Activated naive CD8-positive, alpha-beta T cell treated with anti-CD3 and anti-CD28 coated beads, Interleukin-2, amount 10 ng/mL, durations not matched to agents 7 days and 5 days (primary cell): ENCODE data around the gene CIB1. TPM values are rescaled to one million over a fixed set of nuclear protein-coding genes. Genes with fewer than 3 reads are reported as not detected.

Source experiments
- ATAC-seq: fragments of 150-1000 bp; cut with Tn5 transposase; one replicate; pipeline ENCODE4 v1.10.0; 2021; ENCODE audit warnings: low read depth, moderate library complexity
- POLR2A ChIA-PET: fragments of 350-600 bp; sonication (Branson Sonifier 250); formaldehyde crosslinking; loops from one replicate; lab custom pipeline; 2021; ENCODE audit warnings: antibody characterized with exemption; lab: Charles Lee
- DNase-seq: peaks from one replicate; pipeline ENCODE4 v3.0.0; 2021
- H3K27ac Mint-ChIP-seq: one replicate; pipeline ENCODE4 v1.8.0; 2022; ENCODE audit warnings: mild to moderate bottlenecking, mixed read lengths
- H3K27me3 Mint-ChIP-seq: one replicate; pipeline ENCODE4 v1.8.0; 2022; ENCODE audit warnings: mild to moderate bottlenecking, moderate library complexity, mixed read lengths
- H3K36me3 Mint-ChIP-seq: one replicate; pipeline ENCODE4 v1.8.0; 2021; ENCODE audit warnings: mild to moderate bottlenecking, mixed read lengths
- H3K4me1 Mint-ChIP-seq: one replicate; pipeline ENCODE4 v1.8.0; 2021; ENCODE audit warnings: mixed read lengths
- H3K4me3 Mint-ChIP-seq: one replicate; pipeline ENCODE4 v1.8.0; 2022; ENCODE audit warnings: mild to moderate bottlenecking, moderate library complexity, mixed read lengths
- H3K9me3 Mint-ChIP-seq: one replicate; pipeline ENCODE4 v1.8.0; 2021; ENCODE audit warnings: mixed read lengths
- total RNA-seq, 2 experiments: library from RNA; stranded (reverse); gene quantifications; one replicate each; pipeline ENCODE4 v1.2.3, GENCODE V29; 2021

The CIB1 gene
- total RNA-seq, 2 experiments from 2014 or later, result 129 to 130 TPM

DNA sequence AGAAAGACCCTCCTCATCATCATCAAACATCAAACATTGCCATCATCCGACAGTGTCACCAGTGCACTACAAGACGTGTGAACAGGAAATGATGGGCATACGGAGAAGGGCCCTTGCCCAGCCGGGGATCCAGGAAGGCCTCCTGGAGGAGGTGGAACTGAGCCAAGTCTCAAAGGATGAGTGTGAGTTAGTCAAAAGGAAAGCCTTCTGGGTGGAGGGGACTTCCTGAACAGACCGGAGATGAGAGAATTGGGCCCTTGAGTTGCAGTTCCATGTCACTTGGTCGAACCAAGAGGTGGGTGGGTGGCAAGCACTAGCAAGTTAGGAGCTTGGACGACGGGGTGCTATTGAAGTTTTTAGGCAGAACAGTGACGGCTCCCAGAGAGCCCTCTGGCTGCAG is 24.1 kb downstream of the CIB1 start:
- H3K4me3 Mint-ChIP-seq, result no peak overlapping the region
- no peak for DNase-seq

GRCh38 chr15:90208356-90208755 is 25.4 kb downstream of the CIB1 start:
- POLR2A ChIA-PET, result interaction anchor here (1.5 kb wide), 1 partner anchor 9 kb away, joined by 5 read pairs; no protein-coding TSS in a partner anchor
- Mint-ChIP-seq H3K36me3 (peaks cover 5% of the 10 kb centered on the region), H3K4me3 (no peak overlapping the region), H3K27ac (no peak overlapping the region), H3K9me3 (no peaks in the 10 kb centered on the region), H3K4me1 (peaks cover 9% of the 10 kb centered on the region), H3K27me3 (no peaks in the 10 kb centered on the region)
- DNase-seq (no peak), ATAC-seq (no peak)

More for the DNA sequence above, 24.1 kb downstream of the CIB1 start:
- Mint-ChIP-seq H3K27ac (no peak overlapping the region), H3K4me1 (peaks cover 9% of the 10 kb centered on the region), H3K9me3 (no peaks in the 10 kb centered on the region), H3K27me3 (no peaks in the 10 kb centered on the region), H3K36me3 (peaks cover 5% of the 10 kb centered on the region)
- no peak for ATAC-seq
- POLR2A ChIA-PET, result interaction anchor here (1.5 kb wide), 1 partner anchor 10 kb away, joined by 5 read pairs; no protein-coding TSS in a partner anchor

DNA sequence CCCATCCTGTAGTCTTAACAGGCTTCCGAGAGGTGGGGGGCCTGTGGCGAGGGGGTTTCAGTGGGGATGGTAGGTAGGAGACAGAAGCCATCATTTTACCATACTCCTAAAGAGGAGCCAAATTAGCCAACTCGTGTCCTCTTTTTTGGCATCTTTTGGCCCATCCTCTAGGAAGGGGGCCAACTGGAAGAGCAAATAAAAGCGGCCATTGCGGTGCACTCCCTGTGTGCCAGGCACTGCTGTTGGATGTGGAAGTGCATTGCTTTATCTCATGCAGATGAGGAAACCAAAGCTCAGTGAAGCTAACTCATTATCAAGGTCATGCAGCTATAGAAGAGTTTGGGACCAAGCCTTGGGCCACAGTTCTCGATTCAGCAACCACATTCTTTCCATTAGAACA is 26.5 kb downstream of the CIB1 start:
- peaks cover 8% of the 10 kb centered on the region for H3K27me3 Mint-ChIP-seq
- peaks cover 13% of the 10 kb centered on the region for H3K4me1 Mint-ChIP-seq
- no peak overlapping the region for H3K4me3 Mint-ChIP-seq
- H3K27ac Mint-ChIP-seq, result no peak overlapping the region
- no peak for ATAC-seq
- peaks cover 5% of the 10 kb centered on the region for H3K36me3 Mint-ChIP-seq
- POLR2A ChIA-PET, result no interaction called here
- H3K9me3 Mint-ChIP-seq, result no peaks in the 10 kb centered on the region
- no peak for DNase-seq

DNA sequence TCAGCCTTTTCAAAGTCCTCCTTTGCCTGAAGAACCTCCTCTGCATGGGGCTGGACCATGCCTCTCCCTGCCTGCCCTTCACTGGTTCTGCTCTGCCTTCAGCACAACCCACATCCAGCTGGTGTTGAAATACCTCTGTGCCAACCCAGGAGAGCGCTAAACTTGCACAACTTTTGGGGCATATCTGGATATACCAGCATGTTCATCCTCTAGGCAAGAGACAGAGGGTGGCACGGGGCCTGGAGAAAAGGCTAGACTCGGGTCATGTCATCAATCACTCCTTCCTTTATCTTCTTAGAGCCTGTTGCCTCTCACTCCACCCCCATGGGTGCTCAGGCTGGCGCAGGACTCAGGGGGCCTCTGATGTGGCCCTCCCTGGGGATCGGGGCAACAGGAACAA is 27.9 kb downstream of the CIB1 start:
- DNase-seq, result no peak
- H3K9me3 Mint-ChIP-seq, result no peaks in the 10 kb centered on the region
- peaks cover 5% of the 10 kb centered on the region for H3K36me3 Mint-ChIP-seq
- ATAC-seq, result no peak
- peaks cover 11% of the 10 kb centered on the region for H3K4me1 Mint-ChIP-seq
- no peak overlapping the region for H3K27ac Mint-ChIP-seq
- no peak overlapping the region for H3K4me3 Mint-ChIP-seq
- POLR2A ChIA-PET, result no interaction called here
- peaks cover 9% of the 10 kb centered on the region for H3K27me3 Mint-ChIP-seq

- H3K9me3 Mint-ChIP-seq, result no peaks in the 10 kb centered on the region
- peaks cover 12% of the 10 kb centered on the region for H3K4me1 Mint-ChIP-seq
- ATAC-seq (no peak), DNase-seq (no peak)
- POLR2A ChIA-PET, result no interaction called here
- H3K36me3 Mint-ChIP-seq, result peaks cover 5% of the 10 kb centered on the region
- H3K27me3 Mint-ChIP-seq, result peaks cover 9% of the 10 kb centered on the region
- H3K4me3 Mint-ChIP-seq, result no peak overlapping the region
- no peak overlapping the region for H3K27ac Mint-ChIP-seq
Observed at GRCh38 chr15:90205050-90205848, 28.5 kb downstream of the CIB1 start.

DNA sequence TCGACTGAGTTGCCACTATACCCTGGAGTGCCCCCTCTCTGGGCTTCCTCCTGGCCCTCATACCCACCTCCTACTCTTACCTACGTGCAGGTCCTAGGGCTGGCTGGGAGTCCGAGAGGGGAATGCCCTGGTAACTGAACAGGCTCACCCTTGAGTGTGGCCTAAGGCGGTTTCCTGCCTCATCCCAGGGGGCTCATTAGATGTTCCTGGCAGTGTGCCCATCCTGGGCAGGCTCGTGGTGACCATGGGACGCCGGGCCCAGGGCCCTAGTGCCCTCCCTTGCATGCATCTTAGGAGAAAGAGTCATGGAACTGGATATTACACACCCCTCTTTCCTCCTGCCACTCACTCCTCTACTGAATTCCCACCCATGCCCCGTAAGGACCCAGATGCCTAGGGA is 29.8 kb downstream of the CIB1 start:
- POLR2A ChIA-PET, result no interaction called here
- peaks cover 9% of the 10 kb centered on the region for H3K27me3 Mint-ChIP-seq
- no peak for DNase-seq
- H3K27ac Mint-ChIP-seq, result no peak overlapping the region
- H3K4me3 Mint-ChIP-seq, result no peak overlapping the region
- H3K4me1 Mint-ChIP-seq, result peaks cover 17% of the 10 kb centered on the region
- ATAC-seq, result no peak
- no peaks in the 10 kb centered on the region for H3K9me3 Mint-ChIP-seq
- H3K36me3 Mint-ChIP-seq, result no peaks in the 10 kb centered on the region

- no peak overlapping the region for H3K4me3 Mint-ChIP-seq
- POLR2A ChIA-PET, result interaction anchor here (4.4 kb wide), 1 partner anchor 29 kb away, joined by 40 read pairs; the partner anchor contains the start of genes CIB1 and GDPGP1
- DNase-seq, result no peak
Observed at GRCh38 chr15:90203473-90203872, 30.3 kb downstream of the CIB1 start.

DNA sequence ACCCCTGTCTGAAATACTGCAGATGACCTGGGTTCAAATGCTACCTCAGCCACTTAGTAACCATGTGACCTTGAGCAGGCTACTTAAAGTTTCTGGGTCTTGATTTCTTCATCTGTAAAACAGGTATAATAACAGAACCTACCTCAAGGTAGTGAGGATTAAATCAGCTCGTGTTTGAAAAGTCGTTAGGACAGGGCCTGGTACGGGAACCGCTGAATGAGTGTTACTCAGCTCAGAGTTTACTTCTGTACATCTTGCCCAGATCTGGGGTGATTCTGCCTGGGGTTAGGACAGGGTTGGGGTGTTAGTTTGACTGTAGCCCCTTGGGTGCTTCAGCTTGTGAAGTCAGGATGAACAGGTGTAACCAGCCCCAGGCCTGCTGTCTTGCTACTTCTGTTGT is 30.8 kb downstream of the CIB1 start:
- no peak for ATAC-seq
- Mint-ChIP-seq H3K27ac (no peak overlapping the region), H3K36me3 (no peaks in the 10 kb centered on the region), H3K4me3 (peak overlapping the region; percentile 80), H3K4me1 (peaks cover 20% of the 10 kb centered on the region), H3K27me3 (peaks cover 9% of the 10 kb centered on the region), H3K9me3 (no peaks in the 10 kb centered on the region)
- DNase-seq, result no peak
- POLR2A ChIA-PET, result interaction anchor here (3.0 to 4.4 kb wide), 2 partner anchors 11 to 30 kb away, joined by 36 to 40 read pairs; partner anchors contain the start of genes CIB1 and GDPGP1

More at GRCh38 chr15:90203473-90203872, 30.3 kb downstream of the CIB1 start:
- no peaks in the 10 kb centered on the region for H3K9me3 Mint-ChIP-seq
- H3K36me3 Mint-ChIP-seq, result no peaks in the 10 kb centered on the region
- H3K27ac Mint-ChIP-seq, result no peak overlapping the region
- ATAC-seq, result no peak
- H3K27me3 Mint-ChIP-seq, result peaks cover 9% of the 10 kb centered on the region
- peaks cover 19% of the 10 kb centered on the region for H3K4me1 Mint-ChIP-seq

DNA sequence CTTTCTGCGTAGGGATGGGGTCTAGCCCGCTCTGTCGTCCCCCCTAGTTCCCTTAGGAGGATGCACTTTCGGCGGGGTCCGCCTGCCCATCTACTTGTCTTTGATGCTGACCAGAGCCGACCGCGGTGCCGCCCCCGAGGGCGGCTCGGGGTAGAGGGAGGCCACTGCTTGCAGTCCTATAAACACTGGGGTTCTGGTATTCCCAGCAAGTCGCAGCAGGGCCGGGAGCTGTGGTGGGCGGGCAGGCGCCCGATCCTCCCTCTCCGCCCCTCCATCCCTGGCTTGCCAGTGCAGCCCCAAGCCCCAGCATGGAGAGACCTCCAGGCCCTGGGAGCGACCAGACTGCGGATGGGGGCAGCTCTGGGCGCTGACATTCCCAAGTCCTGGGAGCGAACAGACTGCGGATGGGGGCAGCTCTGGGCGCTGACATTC is 31.8 kb downstream of the CIB1 start:
- H3K36me3 Mint-ChIP-seq, result no peaks in the 10 kb centered on the region
- POLR2A ChIA-PET, result interaction anchor here (1.2 to 4.4 kb wide), 5 partner anchors 10 to 104 kb away, joined by 4 to 40 read pairs (median 10); partner anchors contain the start of genes CIB1, GDPGP1 and IDH2
- H3K9me3 Mint-ChIP-seq, result no peaks in the 10 kb centered on the region
- no peak for DNase-seq
- no peak for ATAC-seq
- no peak overlapping the region for H3K27ac Mint-ChIP-seq
- H3K27me3 Mint-ChIP-seq, result peaks cover 9% of the 10 kb centered on the region
- peaks cover 20% of the 10 kb centered on the region for H3K4me1 Mint-ChIP-seq
- H3K4me3 Mint-ChIP-seq, result peak overlapping the region; percentile 77

DNA sequence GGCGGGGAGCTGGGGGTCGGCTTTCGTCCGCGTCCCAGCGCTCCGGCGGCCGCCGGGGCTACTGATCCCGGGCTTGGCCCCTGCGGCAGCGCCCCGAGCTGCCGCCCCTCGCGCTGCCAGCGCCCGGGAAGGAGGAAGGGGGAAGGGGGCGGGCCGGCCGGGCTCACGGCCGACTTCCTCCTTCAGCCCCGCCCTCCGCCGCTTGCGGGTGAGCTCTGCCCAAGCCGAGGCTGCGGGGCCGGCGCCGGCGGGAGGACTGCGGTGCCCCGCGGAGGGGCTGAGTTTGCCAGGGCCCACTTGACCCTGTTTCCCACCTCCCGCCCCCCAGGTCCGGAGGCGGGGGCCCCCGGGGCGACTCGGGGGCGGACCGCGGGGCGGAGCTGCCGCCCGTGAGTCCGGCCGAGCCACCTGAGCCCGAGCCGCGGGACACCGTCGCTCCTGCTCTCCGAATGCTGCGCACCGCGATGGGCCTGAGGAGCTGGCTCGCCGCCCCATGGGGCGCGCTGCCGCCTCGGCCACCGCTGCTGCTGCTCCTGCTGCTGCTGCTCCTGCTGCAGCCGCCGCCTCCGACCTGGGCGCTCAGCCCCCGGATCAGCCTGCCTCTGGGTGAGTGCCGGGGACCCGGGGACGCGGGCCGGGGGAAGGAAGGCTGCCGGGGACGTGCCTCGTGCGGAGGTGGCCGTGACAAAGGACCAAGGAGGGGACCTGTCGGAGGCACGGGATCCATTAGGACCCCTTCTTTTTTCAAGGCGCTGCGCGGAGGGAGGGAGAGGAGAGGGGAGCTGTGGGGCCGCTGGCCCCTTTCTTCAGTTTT is 32.4 kb downstream of the CIB1 start, which contains the start of gene SEMA4B:
Gene SEMA4B, plus strand, starts transcription at position 201 of the 814 bp plus-strand sequence. Its CDS starts 249 bp downstream, at position 450.
- Mint-ChIP-seq H3K27me3 (peaks cover 9% of the 10 kb centered on the region), H3K4me3 (peak within 1 kb of the TSS; percentile 83), H3K9me3 (no peaks in the 10 kb centered on the region), H3K36me3 (no peaks in the 10 kb centered on the region), H3K27ac (peak within 1 kb of the TSS; percentile 84), H3K4me1 (peaks cover 20% of the 10 kb centered on the region)
- POLR2A ChIA-PET, result interaction anchor here (0.8 to 4.4 kb wide), 12 partner anchors 9 to 104 kb away, joined by 3 to 40 read pairs (median 5); partner anchors contain the start of genes CIB1, GDPGP1, IDH2 and TTLL13
- peak; percentile 92 for ATAC-seq
- peak; percentile 87 for DNase-seq

- Mint-ChIP-seq H3K27me3 (peaks cover 9% of the 10 kb centered on the region), H3K9me3 (no peaks in the 10 kb centered on the region), H3K27ac (peak overlapping the region; percentile 84), H3K4me1 (peaks cover 20% of the 10 kb centered on the region), H3K36me3 (no peaks in the 10 kb centered on the region), H3K4me3 (peak overlapping the region; percentile 83)
- ATAC-seq (no peak), DNase-seq (no peak)
- POLR2A ChIA-PET, result interaction anchor here (0.8 to 4.4 kb wide), 12 partner anchors 9 to 103 kb away, joined by 3 to 40 read pairs (median 5); partner anchors contain the start of genes CIB1, GDPGP1, IDH2 and TTLL13
Observed at GRCh38 chr15:90200534-90201129, 33.1 kb downstream of the CIB1 start.

DNA sequence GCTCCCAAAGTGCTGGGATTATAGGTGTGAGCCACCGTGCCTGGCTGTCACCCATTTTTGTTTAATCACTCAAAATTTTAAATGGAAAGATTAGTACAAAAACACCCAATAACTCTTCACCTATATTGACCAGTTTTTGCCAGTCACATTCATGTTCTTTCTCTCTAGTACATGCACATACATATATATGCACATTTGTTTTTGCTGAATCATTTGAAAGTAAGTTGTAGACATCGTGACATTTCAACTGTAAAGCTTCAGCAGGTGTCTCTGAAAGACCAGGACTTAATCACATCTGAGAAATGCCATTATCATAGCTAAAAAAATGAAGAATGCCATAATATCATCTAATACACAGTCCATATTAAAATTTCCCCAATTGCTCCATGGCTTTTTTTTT is 39.1 kb downstream of the CIB1 start:
- Mint-ChIP-seq H3K4me1 (peaks cover 28% of the 10 kb centered on the region), H3K27ac (no peak overlapping the region), H3K4me3 (no peak overlapping the region), H3K9me3 (no peaks in the 10 kb centered on the region), H3K36me3 (no peaks in the 10 kb centered on the region), H3K27me3 (no peaks in the 10 kb centered on the region)
- POLR2A ChIA-PET, result no interaction called here
- DNase-seq, result no peak
- ATAC-seq, result no peak
